ENCODE data around the gene CCL17. TPM values are rescaled to one million over a fixed set of nuclear protein-coding genes. Genes with fewer than 3 reads are reported as not detected.

CCL17 gene
- total and polyA plus RNA-seq, 10 of the 15 experiments (the other 5 are each of a cell fraction or from before 2014, with no cell fraction given), result 1.2 to 84.9 (median 34.2) TPM

- POLR2A ChIA-PET, result interaction anchor here (0.9 to 1.7 kb wide), 3 partner anchors 12 to 97 kb away, joined by 3 to 4 read pairs (median 3); no protein-coding TSS in a partner anchor
- Histone ChIP-seq H3K79me2 (ENCODE audit: control insufficient read depth, insufficient read depth, low read length) (no peaks in the 10 kb centered on the region), H3K9me3 (replicated peaks; ENCODE audit: control insufficient read depth, insufficient read depth, low read length) (no peaks in the 10 kb centered on the region), H3K27ac (ENCODE audit: control insufficient read depth, insufficient read depth) (peak overlapping the region; percentile 30), H3K9ac (ENCODE audit: control insufficient read depth, insufficient read depth, low read length) (no peak overlapping the region), H4K20me1 (ENCODE audit: control insufficient read depth, insufficient read depth) (no peaks in the 10 kb centered on the region), H3K4me2 (ENCODE audit: control insufficient read depth, insufficient read depth) (peak overlapping the region; percentile 14), H3K36me3 (ENCODE audit: control insufficient read depth in 2 of 2, insufficient read depth in 2 of 2, low read length in 1 of 2) (no peaks in the 10 kb centered on the region; a peak in 1 of 4 replicates), H3K27me3 (replicated peaks in 1 of 2; ENCODE audit: control insufficient read depth in 2 of 2, insufficient read depth in 2 of 2, low read length in 1 of 2) (no peaks in the 10 kb centered on the region), H2AFZ (ENCODE audit: control insufficient read depth, low read depth, low read length) (peak overlapping the region; percentile 44), H3K4me3 (no peak overlapping the region), H3K4me1 (ENCODE audit: control insufficient read depth, insufficient read depth, low read length) (peaks cover 23% of the 10 kb centered on the region)
- DNase-seq (ENCODE audit: low read depth, low spot score) (no peak), ATAC-seq (peak; percentile 5), FAIRE-seq (no peak)
- RAD21 ChIA-PET (ENCODE audit: unreplicated experiment), result interaction anchor here (1.0 to 3.4 kb wide), 5 partner anchors 9 to 59 kb away, joined by 4 to 15 read pairs (median 9); no protein-coding TSS in a partner anchor
- no peak for TF ChIP-seq SMARCA5 (IDR thresholded peaks at IDR 0.05)
- 0 out of 2 replicates have a peak, but pooled peaks have one; percentile 29 for TF ChIP-seq NBN (IDR thresholded peaks at IDR 0.05)
- no peak for TF ChIP-seq E4F1 (IDR thresholded peaks at IDR 0.05; ENCODE audit: borderline replicate concordance, partially characterized antibody)
- TF ChIP-seq MLLT1 (IDR thresholded peaks at IDR 0.05), result peak; percentile 46; the same call in 1 of the 2 replicates
- TF ChIP-seq ZBTB4 (CRISPR knock-in tag; IDR thresholded peaks at IDR 0.05), result no peak
- TF ChIP-seq BCL11A (IDR thresholded peaks at IDR 0.05; ENCODE audit: low read depth, low read length), result no peak
- no peak for TF ChIP-seq HDGF (IDR thresholded peaks at IDR 0.05)
- WGBS (ENCODE audit: insufficient coverage, insufficient replicate concordance, low lambda C conversion rate, missing lambda C conversion rate), result 11% methylated on average over 7 of the region's 7 CpGs
- CTCF ChIA-PET, result interaction anchor here (1.3 to 3.6 kb wide), 3 partner anchors 9 to 60 kb away, joined by 3 to 19 read pairs (median 15); no protein-coding TSS in a partner anchor
- in situ Hi-C loops (cut with MboI) (no loop called here), intact Hi-C loops (cut with micrococcal nuclease; ENCODE audit: unreplicated experiment) (loop anchor here (1.0 to 5.0 kb wide), 3 partner anchors 17 to 56 kb away; no protein-coding TSS in a partner anchor)
- no TSS peak for BruUV-seq (replicated peaks)
- SMC1A ChIA-PET (ENCODE audit: uncharacterized antibody, unreplicated experiment), result interaction anchor here (0.9 to 1.9 kb wide), 6 partner anchors 12 to 55 kb away, joined by 3 to 9 read pairs (median 5); no protein-coding TSS in a partner anchor
These were observed 46.5 kb upstream of the CCL17 start for GRCh38 chr16:57358086-57358420.
